Panc1 (cell line): ENCODE results near the gene SLC2A11.

Source experiments
- POLR2AphosphoS5 ChIP-seq: IDR thresholded peaks from 2 replicates; pipeline ENCODE4 v1.6.1; 2012; ENCODE audit warnings: mild to moderate bottlenecking, low read depth, low read length, moderate library complexity
- TCF7L2 ChIP-seq: IDR thresholded peaks from 2 replicates; pipeline ENCODE4 v1.6.1; 2011; ENCODE audit warnings: mild to moderate bottlenecking, low read depth, low read length, inconsistent platforms
- TF ChIP-seq, protein P1 (sequence below): fragments of 450-650 bp; IDR thresholded peaks from 2 replicates; pipeline ENCODE4 v1.5.1; 2017; ENCODE audit warnings: mild to moderate bottlenecking

DNA sequence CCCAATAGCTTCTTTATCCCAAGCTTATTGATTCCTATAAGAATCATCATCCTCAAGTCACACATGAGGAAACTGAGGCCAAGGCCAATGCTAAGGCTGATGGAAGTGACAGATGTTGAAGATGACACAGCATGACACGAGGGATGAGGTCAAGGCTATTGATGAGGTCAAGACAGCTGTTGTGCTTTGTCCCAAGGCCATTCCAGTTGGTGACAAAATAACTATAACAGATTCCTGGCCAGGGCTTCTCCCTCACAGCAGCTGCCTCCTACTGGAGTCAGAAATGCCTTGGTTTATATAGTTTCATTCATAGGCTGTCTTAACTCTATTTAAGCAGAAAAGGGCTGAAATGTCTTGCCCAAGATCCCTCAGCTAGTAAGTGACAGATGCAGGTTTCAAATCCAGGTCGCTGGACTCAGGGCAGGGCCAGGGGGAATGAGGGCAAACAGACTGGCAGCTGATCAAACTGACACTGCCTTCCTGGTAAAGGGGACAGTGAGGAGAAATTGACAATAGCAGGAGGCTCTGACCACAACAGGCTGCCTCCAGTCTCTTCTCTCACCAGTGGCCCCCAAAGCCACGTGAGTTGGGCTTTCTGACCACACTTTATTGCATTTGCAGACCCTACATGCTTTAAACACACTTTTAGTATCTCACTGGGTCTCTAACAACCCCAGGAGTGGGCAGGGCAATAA lies 53.0 kb downstream of the SLC2A11 start:
- TF ChIP-seq POLR2AphosphoS5 (no peak), TCF7L2 (no peak)
- TF ChIP-seq, protein P1, sequence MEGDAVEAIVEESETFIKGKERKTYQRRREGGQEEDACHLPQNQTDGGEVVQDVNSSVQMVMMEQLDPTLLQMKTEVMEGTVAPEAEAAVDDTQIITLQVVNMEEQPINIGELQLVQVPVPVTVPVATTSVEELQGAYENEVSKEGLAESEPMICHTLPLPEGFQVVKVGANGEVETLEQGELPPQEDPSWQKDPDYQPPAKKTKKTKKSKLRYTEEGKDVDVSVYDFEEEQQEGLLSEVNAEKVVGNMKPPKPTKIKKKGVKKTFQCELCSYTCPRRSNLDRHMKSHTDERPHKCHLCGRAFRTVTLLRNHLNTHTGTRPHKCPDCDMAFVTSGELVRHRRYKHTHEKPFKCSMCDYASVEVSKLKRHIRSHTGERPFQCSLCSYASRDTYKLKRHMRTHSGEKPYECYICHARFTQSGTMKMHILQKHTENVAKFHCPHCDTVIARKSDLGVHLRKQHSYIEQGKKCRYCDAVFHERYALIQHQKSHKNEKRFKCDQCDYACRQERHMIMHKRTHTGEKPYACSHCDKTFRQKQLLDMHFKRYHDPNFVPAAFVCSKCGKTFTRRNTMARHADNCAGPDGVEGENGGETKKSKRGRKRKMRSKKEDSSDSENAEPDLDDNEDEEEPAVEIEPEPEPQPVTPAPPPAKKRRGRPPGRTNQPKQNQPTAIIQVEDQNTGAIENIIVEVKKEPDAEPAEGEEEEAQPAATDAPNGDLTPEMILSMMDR: no peak
